DND-41 (cell line): Measurements from ENCODE around the gene CPE.

Experiments used
- CTCF ChIP-seq: IDR thresholded peaks from 2 replicates; pipeline ENCODE4 v1.5.1; 2012; ENCODE audit warnings: borderline replicate concordance, low read length, moderate library complexity, mild to moderate bottlenecking; ENCODE audit not compliant: poor library complexity, severe bottlenecking; ENCODE audit errors: extremely low read depth
- EZH2 ChIP-seq: IDR thresholded peaks from 3 replicates; pipeline ENCODE4 v1.6.1; 2012; ENCODE audit warnings: borderline replicate concordance, low read depth, mild to moderate bottlenecking, moderate library complexity, low read length, inconsistent platforms; ENCODE audit not compliant: severe bottlenecking

GRCh38 chr4:165461159-165461821 is 82.5 kb downstream of the CPE start:
- TF ChIP-seq CTCF = no peak
- TF ChIP-seq EZH2 = no peak
